ENCODE results near the gene RAD17. TPM values are rescaled to one million over a fixed set of nuclear protein-coding genes. Genes with fewer than 3 reads are reported as not detected.

Gene RAD17
- polyA plus RNA-seq, 4 donors = 12.6 to 26.5 (median 15.0) TPM

DNA sequence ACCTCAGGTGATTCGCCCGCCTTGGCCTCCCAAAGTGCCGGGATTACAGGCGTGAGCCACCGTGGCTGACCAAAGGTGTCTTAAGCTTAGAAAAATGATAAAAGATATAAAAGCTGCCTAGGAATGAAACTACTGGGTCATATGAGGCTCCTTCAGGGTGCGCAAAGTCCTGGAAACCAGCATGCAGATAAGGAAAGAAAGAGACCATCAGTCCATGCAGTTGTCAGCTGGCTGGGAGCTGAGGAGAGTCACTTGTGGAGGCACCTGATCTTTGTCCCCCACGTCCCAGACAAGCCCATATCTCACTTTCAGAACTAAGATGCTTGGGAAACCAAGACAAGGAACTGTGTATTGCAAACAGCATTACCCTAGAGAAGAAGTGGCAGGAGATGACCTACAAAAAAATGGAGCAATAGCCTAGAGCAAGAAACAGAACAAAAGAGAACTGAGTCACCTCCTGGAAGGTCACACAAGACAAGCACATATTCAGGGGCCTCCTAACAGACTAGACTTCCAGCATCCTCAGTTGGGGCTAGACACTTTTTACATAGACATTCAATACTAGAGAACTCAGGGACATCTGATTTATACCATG lies 34.2 kb upstream of the RAD17 start:
- no peak overlapping the region for H3K4me3 ChIP-seq (ENCODE audit: low read depth in 1 of 3, low read length in 3 of 3)
- peaks cover 0 to 16% (median 0%) of the 10 kb centered on the region in 3 donors for H3K4me1 ChIP-seq (ENCODE audit: control insufficient read depth in 3 of 3, insufficient read depth in 2 of 3, low read depth in 1 of 3, low read length in 2 of 3)
- H3K27me3 ChIP-seq (ENCODE audit: control insufficient read depth in 3 of 3, insufficient read depth in 3 of 3, low read length in 3 of 3) = no peaks in the 10 kb centered on the region
- DNase-seq = peak; percentile 54 to 92
- peak overlapping the region in 1 of 3 donors; percentile 60 for H3K27ac ChIP-seq (ENCODE audit: low read depth in 1 of 3, low read length in 2 of 3)
- no peak for FAIRE-seq
- H3K9me3 ChIP-seq (ENCODE audit: control insufficient read depth in 2 of 2, insufficient read depth in 1 of 2, low read depth in 1 of 2, low read length in 1 of 2) = no peaks in the 10 kb centered on the region
- no peaks in the 10 kb centered on the region for H3K36me3 ChIP-seq (ENCODE audit: control insufficient read depth in 3 of 3, insufficient read depth in 2 of 3, low read depth in 1 of 3, low read length in 3 of 3)
- 43 to 65% (median 54%) methylated on average over 7 of the region's 7 CpGs for WGBS, 3 donors

DNA sequence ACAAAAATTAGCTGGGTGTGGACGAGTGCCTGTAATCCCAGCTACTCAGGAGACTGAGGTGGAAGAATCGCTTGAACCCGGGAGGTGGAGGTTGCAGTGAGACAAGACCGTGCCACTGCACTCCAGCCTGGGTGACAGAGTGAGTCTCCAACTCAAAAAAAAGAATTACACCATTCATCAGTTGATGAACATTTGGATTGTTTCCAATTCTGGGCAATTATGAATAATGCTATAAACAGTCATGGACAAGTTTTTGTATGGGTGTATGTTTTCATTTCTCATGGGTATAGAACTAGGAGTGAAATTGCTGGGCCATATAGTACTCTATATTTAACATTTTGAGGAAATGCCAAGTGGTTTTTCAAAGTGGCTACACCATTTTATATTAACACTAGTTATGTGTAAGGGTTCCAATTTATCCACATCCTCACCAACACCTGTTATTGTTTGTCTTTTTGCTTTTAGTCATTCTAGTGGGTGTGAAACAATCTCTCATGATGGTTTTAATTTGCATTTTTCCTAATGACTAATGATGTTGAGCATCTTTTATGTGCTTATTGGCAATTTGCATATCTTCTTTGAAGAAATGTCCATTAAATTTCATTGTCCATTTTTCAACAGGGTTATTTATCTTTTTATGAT lies 28.0 kb upstream of the RAD17 start:
- DNase-seq = no peak
- WGBS, 3 donors = 90 to 92% (median 92%) methylated on average over 4 of the region's 4 CpGs

GRCh38 chr5:69343083-69343482 lies 26.5 kb upstream of the RAD17 start:
- Histone ChIP-seq H3K27ac (ENCODE audit: low read depth in 1 of 3, low read length in 2 of 3) (no peak overlapping the region), H3K4me3 (ENCODE audit: low read depth in 1 of 3, low read length in 3 of 3) (no peak overlapping the region), H3K9me3 (ENCODE audit: control insufficient read depth in 2 of 2, insufficient read depth in 1 of 2, low read depth in 1 of 2, low read length in 1 of 2) (no peaks in the 10 kb centered on the region), H3K27me3 (ENCODE audit: control insufficient read depth in 3 of 3, insufficient read depth in 3 of 3, low read length in 3 of 3) (no peaks in the 10 kb centered on the region), H3K4me1 (ENCODE audit: control insufficient read depth in 3 of 3, insufficient read depth in 2 of 3, low read depth in 1 of 3, low read length in 2 of 3) (no peaks in the 10 kb centered on the region), H3K36me3 (ENCODE audit: control insufficient read depth in 3 of 3, insufficient read depth in 2 of 3, low read depth in 1 of 3, low read length in 3 of 3) (no peaks in the 10 kb centered on the region)
- DNase-seq (no peak), FAIRE-seq (no peak)
- 51 to 76% (median 57%) methylated on average over 1 of the region's 1 CpG for WGBS, 3 donors

More for the DNA sequence above, 28.0 kb upstream of the RAD17 start:
- Histone ChIP-seq H3K27me3 (ENCODE audit: control insufficient read depth in 3 of 3, insufficient read depth in 3 of 3, low read length in 3 of 3) (no peaks in the 10 kb centered on the region), H3K4me1 (ENCODE audit: control insufficient read depth in 3 of 3, insufficient read depth in 2 of 3, low read depth in 1 of 3, low read length in 2 of 3) (no peaks in the 10 kb centered on the region), H3K4me3 (ENCODE audit: low read depth in 1 of 3, low read length in 3 of 3) (no peak overlapping the region), H3K9me3 (ENCODE audit: control insufficient read depth in 2 of 2, insufficient read depth in 1 of 2, low read depth in 1 of 2, low read length in 1 of 2) (no peaks in the 10 kb centered on the region), H3K27ac (ENCODE audit: low read depth in 1 of 3, low read length in 2 of 3) (no peak overlapping the region), H3K36me3 (ENCODE audit: control insufficient read depth in 3 of 3, insufficient read depth in 2 of 3, low read depth in 1 of 3, low read length in 3 of 3) (no peaks in the 10 kb centered on the region)
- FAIRE-seq = no peak

- Histone ChIP-seq H3K4me3 (ENCODE audit: low read depth in 1 of 3, low read length in 3 of 3) (no peak overlapping the region), H3K4me1 (ENCODE audit: control insufficient read depth in 3 of 3, insufficient read depth in 2 of 3, low read depth in 1 of 3, low read length in 2 of 3) (no peaks in the 10 kb centered on the region), H3K9me3 (ENCODE audit: control insufficient read depth in 2 of 2, insufficient read depth in 1 of 2, low read depth in 1 of 2, low read length in 1 of 2) (no peaks in the 10 kb centered on the region), H3K27ac (ENCODE audit: low read depth in 1 of 3, low read length in 2 of 3) (no peak overlapping the region), H3K27me3 (ENCODE audit: control insufficient read depth in 3 of 3, insufficient read depth in 3 of 3, low read length in 3 of 3) (no peaks in the 10 kb centered on the region), H3K36me3 (ENCODE audit: control insufficient read depth in 3 of 3, insufficient read depth in 2 of 3, low read depth in 1 of 3, low read length in 3 of 3) (peaks cover 2 to 24% (median 3%) of the 10 kb centered on the region in 3 donors)
- FAIRE-seq (no peak), DNase-seq (no peak)
Observed at GRCh38 chr5:69350664-69351063, 19.0 kb upstream of the RAD17 start.

DNA sequence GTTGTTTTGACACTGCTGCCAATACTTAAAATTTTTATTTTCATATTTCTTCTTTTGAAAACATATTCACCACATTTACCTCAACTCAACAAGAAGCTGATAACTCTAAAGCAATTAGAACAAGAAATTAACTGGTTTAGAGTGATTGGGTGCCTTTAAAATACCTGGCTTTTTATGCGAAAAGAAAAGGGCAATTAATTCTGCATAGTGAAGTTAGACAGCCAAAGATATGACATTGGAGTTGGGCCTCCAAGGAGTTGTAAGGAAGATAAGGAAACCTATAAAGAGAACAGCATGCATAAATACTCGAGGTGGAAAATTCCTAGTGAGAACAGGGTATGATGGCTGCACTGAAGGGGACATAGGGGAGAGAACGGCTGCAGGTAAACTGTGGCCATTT lies 9.9 kb upstream of the RAD17 start:
- FAIRE-seq (no peak), DNase-seq (no peak)
- Histone ChIP-seq H3K27me3 (ENCODE audit: control insufficient read depth in 3 of 3, insufficient read depth in 3 of 3, low read length in 3 of 3) (no peaks in the 10 kb centered on the region), H3K27ac (ENCODE audit: low read depth in 1 of 3, low read length in 2 of 3) (no peak overlapping the region), H3K4me1 (ENCODE audit: control insufficient read depth in 3 of 3, insufficient read depth in 2 of 3, low read depth in 1 of 3, low read length in 2 of 3) (peaks cover 0 to 3% (median 0%) of the 10 kb centered on the region in 3 donors), H3K9me3 (ENCODE audit: control insufficient read depth in 2 of 2, insufficient read depth in 1 of 2, low read depth in 1 of 2, low read length in 1 of 2) (no peaks in the 10 kb centered on the region), H3K4me3 (ENCODE audit: low read depth in 1 of 3, low read length in 3 of 3) (no peak overlapping the region), H3K36me3 (ENCODE audit: control insufficient read depth in 3 of 3, insufficient read depth in 2 of 3, low read depth in 1 of 3, low read length in 3 of 3) (peaks cover 2 to 32% (median 6%) of the 10 kb centered on the region in 3 donors)
- 74 to 82% (median 81%) methylated on average over 3 of the region's 3 CpGs for WGBS, 3 donors

DNA sequence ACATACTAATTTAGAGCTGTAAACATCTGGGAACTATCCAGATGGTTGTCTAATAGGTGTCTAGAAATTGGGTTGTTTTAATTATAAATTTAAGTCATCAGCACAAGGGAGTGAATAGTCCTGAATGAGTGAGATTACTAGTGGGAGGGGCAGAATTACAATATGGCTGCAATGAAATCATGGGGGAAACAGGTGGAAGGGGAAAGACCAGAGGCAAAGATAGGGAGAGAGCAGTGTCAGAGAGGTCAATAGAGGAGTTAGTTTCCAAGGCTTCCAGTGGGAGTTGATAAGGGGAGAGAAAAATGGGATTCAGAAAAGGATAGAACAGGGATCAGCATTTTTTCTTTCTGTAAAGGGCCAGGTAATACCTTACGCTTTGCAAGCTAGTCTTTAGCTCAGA lies 9.2 kb upstream of the RAD17 start:
- Histone ChIP-seq H3K27me3 (ENCODE audit: control insufficient read depth in 3 of 3, insufficient read depth in 3 of 3, low read length in 3 of 3) (no peaks in the 10 kb centered on the region), H3K36me3 (ENCODE audit: control insufficient read depth in 3 of 3, insufficient read depth in 2 of 3, low read depth in 1 of 3, low read length in 3 of 3) (peaks cover 6 to 27% (median 10%) of the 10 kb centered on the region in 3 donors), H3K4me1 (ENCODE audit: control insufficient read depth in 3 of 3, insufficient read depth in 2 of 3, low read depth in 1 of 3, low read length in 2 of 3) (peaks cover 0 to 3% (median 0%) of the 10 kb centered on the region in 3 donors), H3K4me3 (ENCODE audit: low read depth in 1 of 3, low read length in 3 of 3) (no peak overlapping the region), H3K27ac (ENCODE audit: low read depth in 1 of 3, low read length in 2 of 3) (no peak overlapping the region), H3K9me3 (ENCODE audit: control insufficient read depth in 2 of 2, insufficient read depth in 1 of 2, low read depth in 1 of 2, low read length in 1 of 2) (no peaks in the 10 kb centered on the region)
- FAIRE-seq (no peak), DNase-seq (no peak)
- WGBS, 3 donors = 100% methylated on average over 1 of the region's 1 CpG

DNA sequence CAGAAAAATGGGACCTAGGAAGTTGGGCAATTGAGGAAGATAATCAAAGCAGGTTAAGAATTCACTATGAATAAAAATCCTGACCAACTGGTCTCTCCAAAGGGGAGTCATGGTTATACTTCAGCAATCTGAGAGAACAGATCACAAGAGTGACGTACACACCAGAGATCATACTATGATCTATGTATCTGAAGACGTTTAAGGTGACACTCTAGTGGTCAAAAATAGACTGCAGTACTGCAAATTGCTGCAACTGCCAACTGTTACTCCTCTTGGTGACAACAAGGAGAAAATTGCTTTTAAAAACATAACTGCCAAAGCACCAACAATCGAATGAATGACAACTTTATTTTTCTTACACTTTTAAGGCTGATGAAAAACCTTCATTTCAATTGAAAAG lies 5.2 kb upstream of the RAD17 start:
- Histone ChIP-seq H3K9me3 (ENCODE audit: control insufficient read depth in 2 of 2, insufficient read depth in 1 of 2, low read depth in 1 of 2, low read length in 1 of 2) (no peaks in the 10 kb centered on the region), H3K27me3 (ENCODE audit: control insufficient read depth in 3 of 3, insufficient read depth in 3 of 3, low read length in 3 of 3) (no peaks in the 10 kb centered on the region), H3K4me1 (ENCODE audit: control insufficient read depth in 3 of 3, insufficient read depth in 2 of 3, low read depth in 1 of 3, low read length in 2 of 3) (peaks cover 0 to 7% (median 0%) of the 10 kb centered on the region in 3 donors), H3K27ac (ENCODE audit: low read depth in 1 of 3, low read length in 2 of 3) (no peak overlapping the region), H3K4me3 (ENCODE audit: low read depth in 1 of 3, low read length in 3 of 3) (no peak overlapping the region), H3K36me3 (ENCODE audit: control insufficient read depth in 3 of 3, insufficient read depth in 2 of 3, low read depth in 1 of 3, low read length in 3 of 3) (peaks cover 7 to 32% (median 12%) of the 10 kb centered on the region in 3 donors)
- peak in 1 of 2 donors; percentile 36 for DNase-seq
- no peak for FAIRE-seq
- 61 to 69% (median 65%) methylated on average over 3 of the region's 3 CpGs for WGBS, 3 donors

DNA sequence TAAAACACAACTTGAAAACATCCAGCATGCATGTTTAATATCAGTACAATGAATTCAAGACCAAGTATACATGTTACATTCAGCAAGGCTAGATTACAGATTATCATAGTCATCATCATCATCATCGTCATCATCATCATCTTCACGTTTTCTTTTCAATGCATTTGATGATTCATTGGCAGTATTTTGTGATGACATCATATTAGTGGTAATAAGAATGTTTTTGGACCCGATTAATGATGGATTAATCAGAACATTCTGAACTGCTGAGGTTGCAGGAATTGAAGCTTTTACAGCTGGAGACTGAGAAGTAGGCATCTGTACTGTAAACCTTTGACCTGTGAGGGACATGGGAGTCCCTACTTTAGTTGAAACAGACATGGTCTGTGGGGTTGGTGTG lies 4.8 kb upstream of the RAD17 start:
- Histone ChIP-seq H3K4me1 (ENCODE audit: control insufficient read depth in 3 of 3, insufficient read depth in 2 of 3, low read depth in 1 of 3, low read length in 2 of 3) (peaks cover 0 to 7% (median 0%) of the 10 kb centered on the region in 3 donors), H3K27me3 (ENCODE audit: control insufficient read depth in 3 of 3, insufficient read depth in 3 of 3, low read length in 3 of 3) (no peaks in the 10 kb centered on the region), H3K9me3 (ENCODE audit: control insufficient read depth in 2 of 2, insufficient read depth in 1 of 2, low read depth in 1 of 2, low read length in 1 of 2) (no peaks in the 10 kb centered on the region), H3K4me3 (ENCODE audit: low read depth in 1 of 3, low read length in 3 of 3) (no peak overlapping the region), H3K36me3 (ENCODE audit: control insufficient read depth in 3 of 3, insufficient read depth in 2 of 3, low read depth in 1 of 3, low read length in 3 of 3) (peaks cover 7 to 32% (median 11%) of the 10 kb centered on the region in 3 donors), H3K27ac (ENCODE audit: low read depth in 1 of 3, low read length in 2 of 3) (no peak overlapping the region)
- FAIRE-seq (no peak), DNase-seq (no peak)
- WGBS, 3 donors = 53 to 71% (median 61%) methylated on average over 3 of the region's 3 CpGs
